Activated CD4-positive, alpha-beta T cell treated with anti-CD3 and anti-CD28 coated beads, Interleukin-2, amount 50 U/mL, for 4 hours (primary cell): ENCODE results near the gene ANKS4B.
"Not testable (repeated sequence)": the region's sequence is repeated elsewhere in the genome, so short reads cannot be mapped to it uniquely, and the experiment has no call there.

Experiments
- DNase-seq, 2 experiments: peaks; one replicate each; pipeline ENCODE4 v3.0.0-alpha.2; 2020

Gene ANKS4B

GRCh38 chr16:21222495-21223337, 10.8 kb upstream of the ANKS4B start:
- DNase-seq: no peak

DNA sequence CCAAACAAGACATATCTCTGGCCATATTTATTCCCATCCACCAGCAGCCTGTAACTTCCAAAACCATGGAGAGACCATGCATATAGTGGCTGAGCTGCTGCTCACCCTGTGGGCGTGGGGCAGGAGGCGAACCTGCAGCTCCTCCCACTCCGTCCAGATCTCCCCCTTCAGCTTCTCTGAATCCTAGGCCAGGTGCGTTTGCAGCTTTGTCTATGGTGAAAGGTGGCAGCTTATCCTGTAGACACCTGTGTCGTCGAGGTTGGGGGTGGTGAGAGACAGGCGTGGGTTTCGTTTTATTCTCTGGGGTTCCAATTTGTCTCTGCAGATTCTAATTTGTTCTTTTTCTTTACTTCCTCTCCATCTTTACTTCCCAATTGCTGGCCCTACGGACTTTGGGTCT, 9.7 kb upstream of the ANKS4B start:
- no peak for DNase-seq

- DNase-seq: no peak
These were observed 8.7 kb upstream of the ANKS4B start for GRCh38 chr16:21224800-21225199.

DNA sequence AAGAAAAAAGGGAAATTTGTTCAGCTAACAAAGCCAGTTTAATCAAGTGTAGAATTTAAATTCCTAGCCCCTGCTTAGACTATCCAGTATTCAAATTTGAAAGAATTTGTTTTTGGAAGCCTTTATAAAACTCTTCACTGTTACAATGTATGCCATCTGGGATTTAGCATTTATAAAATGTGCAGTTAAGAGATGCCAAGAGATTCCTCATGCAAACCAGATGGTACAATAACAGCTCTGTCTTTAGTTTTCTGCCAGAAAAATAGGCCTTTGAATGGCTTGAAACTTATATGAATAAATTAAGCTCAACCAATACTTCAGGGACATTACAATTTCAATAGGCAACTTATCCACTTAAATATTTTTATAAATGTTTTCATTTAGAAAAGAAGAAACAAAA, 6.8 kb upstream of the ANKS4B start:
- no peak for DNase-seq

- DNase-seq: no peak
These were observed 5.6 kb upstream of the ANKS4B start for GRCh38 chr16:21227866-21228265.

- DNase-seq: no peak
These were observed 5.1 kb upstream of the ANKS4B start for GRCh38 chr16:21228361-21228872.

GRCh38 chr16:21233045-21233520, 416 bp upstream of the ANKS4B start:
- no peak for DNase-seq

GRCh38 chr16:21235199-21235585, 1.7 kb downstream of the ANKS4B start:
- DNase-seq: no peak

DNA sequence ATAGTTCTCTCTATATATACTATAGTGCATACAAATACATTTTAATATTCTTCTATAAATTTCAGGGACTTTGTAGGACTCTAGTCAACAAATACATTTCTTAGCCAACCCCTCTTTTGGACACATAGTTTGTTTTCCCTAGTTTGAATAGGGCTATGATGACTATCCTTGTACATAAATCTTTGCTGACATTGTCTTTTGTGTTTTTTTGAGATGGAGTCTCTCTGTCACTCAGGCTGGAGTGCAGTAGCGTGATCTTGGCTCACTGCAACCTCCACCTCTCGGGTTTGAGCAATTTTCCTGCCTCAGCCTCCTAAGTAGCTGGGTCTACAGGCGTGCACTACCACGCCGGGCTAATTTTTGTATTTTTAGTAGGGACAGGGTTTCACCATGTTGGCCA, 3.3 kb downstream of the ANKS4B start:
- no peak for DNase-seq

DNA sequence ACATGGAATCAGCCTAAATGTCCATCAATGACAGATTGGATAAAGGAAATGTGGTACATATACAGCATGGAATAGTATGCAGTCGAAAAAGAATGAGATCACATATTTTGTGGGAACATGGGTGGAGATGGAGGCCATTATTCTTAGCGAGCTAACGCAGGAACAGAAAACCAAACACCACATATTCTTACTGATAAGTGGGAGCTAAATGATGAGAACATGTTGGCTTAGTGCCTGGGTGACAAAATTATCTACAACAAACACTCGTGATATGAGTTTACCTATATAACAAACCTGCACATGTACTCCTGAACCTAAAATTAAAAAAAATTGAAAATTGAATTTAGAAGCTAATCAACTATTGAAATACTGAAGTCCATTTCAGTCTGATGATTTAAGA, 6.1 kb downstream of the ANKS4B start:
- no peak for DNase-seq

- DNase-seq: no peak
These were observed 9.3 kb downstream of the ANKS4B start for GRCh38 chr16:21242756-21243155.

- DNase-seq: no peak
These were observed 11.2 kb downstream of the ANKS4B start for GRCh38 chr16:21244518-21245215.

GRCh38 chr16:21248179-21248578, 14.7 kb downstream of the ANKS4B start:
- not testable (repeated sequence) for DNase-seq

GRCh38 chr16:21250072-21250923, 16.8 kb downstream of the ANKS4B start:
- no peak for DNase-seq

- DNase-seq: no peak
These were observed 20.0 kb downstream of the ANKS4B start for GRCh38 chr16:21253470-21253869.

GRCh38 chr16:21256636-21257035, 23.1 kb downstream of the ANKS4B start:
- DNase-seq: no peak

GRCh38 chr16:21257284-21257683, 23.8 kb downstream of the ANKS4B start:
- DNase-seq: no peak

DNA sequence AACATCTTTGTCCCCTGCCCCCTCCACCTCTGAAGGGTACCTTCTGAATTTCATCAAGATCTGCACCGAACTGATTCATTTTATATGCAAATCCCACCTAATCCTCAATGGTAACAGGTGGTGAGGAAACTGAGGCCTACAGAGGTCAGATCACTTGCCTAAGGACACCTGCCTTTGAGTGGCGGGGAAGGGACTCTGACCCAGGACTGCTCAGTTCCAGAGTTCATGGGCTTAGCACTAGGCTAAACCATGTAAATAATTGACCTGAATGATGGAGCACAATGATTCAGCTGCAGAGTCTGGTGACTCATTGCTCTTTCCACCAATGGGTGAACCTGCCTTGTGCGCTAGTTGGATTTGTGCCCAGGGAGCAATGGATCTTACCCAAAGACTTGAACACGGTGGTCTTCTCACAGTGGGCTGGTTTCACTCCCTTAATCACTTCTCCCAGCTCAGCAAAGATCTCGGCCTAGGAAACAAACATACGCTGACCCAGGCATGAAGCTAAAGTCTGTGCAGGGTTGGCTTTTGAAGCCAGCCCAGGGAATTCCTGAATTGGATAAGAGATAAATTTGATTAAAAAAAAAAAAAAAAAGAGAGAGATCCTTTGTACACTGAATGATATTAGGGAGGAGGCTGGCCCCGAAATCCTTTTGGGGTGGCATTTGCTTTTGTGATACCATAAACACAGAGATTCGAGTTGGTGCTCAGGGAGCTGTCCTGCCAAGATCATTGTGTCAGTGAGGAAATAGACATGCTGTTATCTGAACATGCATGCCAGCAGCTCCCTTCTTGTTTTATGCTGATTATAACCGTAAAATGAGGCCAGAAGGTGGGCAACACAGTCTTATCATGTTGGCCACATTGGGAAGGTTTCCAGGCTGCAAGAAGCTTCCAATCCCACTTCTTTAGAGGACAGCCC, 27.6 kb downstream of the ANKS4B start:
- no peak for DNase-seq

GRCh38 chr16:21262779-21263639, 29.5 kb downstream of the ANKS4B start:
- no peak for DNase-seq

DNA sequence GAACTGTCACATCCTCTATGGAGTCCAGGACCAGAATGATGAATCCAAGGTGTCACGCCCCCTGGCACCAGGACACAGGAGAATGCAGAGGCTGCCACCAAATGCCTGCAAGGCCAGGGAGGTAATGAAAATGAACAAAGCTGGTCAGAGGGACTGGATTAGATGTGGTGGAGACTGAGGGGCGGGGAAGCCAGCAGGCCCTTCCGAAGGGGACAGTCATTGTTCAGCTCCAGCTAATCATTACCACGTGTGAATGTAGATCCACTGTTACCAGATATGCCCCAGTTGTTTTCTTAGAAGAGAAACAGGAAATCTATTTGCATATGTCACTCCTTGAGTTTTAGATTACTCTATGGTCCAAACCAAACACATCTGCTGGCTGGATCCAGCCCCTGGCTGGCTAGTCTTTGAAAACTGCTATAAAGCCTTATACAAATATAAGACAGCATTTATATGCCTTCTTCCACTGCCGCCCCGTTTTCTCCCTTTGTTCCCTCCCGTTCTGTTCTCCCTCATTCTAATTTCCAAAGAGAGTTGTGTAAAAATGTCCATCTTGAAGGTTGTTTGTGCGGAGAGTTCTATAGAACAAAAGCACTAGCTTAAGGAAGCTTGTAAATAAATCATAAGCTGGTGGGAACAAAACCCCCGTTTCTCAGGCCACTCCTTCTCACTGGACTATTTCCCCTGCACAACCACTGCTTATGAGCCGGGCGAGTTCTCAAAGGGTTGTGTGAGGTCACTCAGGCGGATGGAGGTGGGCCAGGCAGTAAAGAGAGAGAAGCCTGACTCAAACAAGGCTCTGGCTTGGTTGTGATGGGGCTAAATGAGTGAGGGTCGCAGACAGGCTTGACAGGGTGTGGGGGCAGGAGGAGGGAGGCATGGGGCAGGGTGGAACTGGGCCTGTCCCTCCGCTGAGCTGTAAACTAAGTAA, 30.4 kb downstream of the ANKS4B start:
- DNase-seq: no peak
